ENCODE data around the gene DPEP3. TPM values are rescaled to one million over a fixed set of nuclear protein-coding genes. Genes with fewer than 3 reads are reported as not detected.
A peak's percentile ranks its signal among the peaks of the same experiment; 100 is the strongest.

DPEP3 gene
- total RNA-seq, 2 experiments from 2014 or later: 0.20 TPM; not detected in 1

GRCh38 chr16:67992661-67993206 lies 12.4 kb upstream of the DPEP3 start:
- Mint-ChIP-seq H3K9me3 (peaks cover 3% of the 10 kb centered on the region), H3K27ac (no peak overlapping the region), H3K27me3 (no peaks in the 10 kb centered on the region), H3K36me3 (ENCODE audit: low read depth) (peaks cover 3% of the 10 kb centered on the region), H3K4me1 (peaks cover 44% of the 10 kb centered on the region), H3K4me3 (no peak overlapping the region)
- CTCF ChIA-PET: interaction anchor here (1.3 to 4.7 kb wide), 3 partner anchors 10 to 77 kb away, joined by 3 to 36 read pairs (median 5); no protein-coding TSS in a partner anchor
- POLR2A ChIA-PET: interaction anchor here (1.2 to 1.4 kb wide), 2 partner anchors 10 to 12 kb away, joined by 4 to 5 read pairs; no protein-coding TSS in a partner anchor
- no peak for DNase-seq

GRCh38 chr16:67990018-67990386 lies 9.7 kb upstream of the DPEP3 start:
- DNase-seq: no peak

GRCh38 chr16:67989322-67990017 lies 9.2 kb upstream of the DPEP3 start:
- H3K9me3 Mint-ChIP-seq: no peaks in the 10 kb centered on the region
- no peak for DNase-seq
- peaks cover 31% of the 10 kb centered on the region for H3K4me1 Mint-ChIP-seq
- no peak overlapping the region for H3K4me3 Mint-ChIP-seq
- ChIA-PET POLR2A (interaction anchor here (1.9 kb wide), 1 partner anchor 33 kb away, joined by 8 read pairs; the partner anchor contains the start of genes DDX28 and DUS2), CTCF (interaction anchor here (1.3 kb wide), 1 partner anchor 9 kb away, joined by 4 read pairs; the partner anchor contains the start of gene DPEP2)
- H3K36me3 Mint-ChIP-seq (ENCODE audit: low read depth): no peaks in the 10 kb centered on the region
- H3K27me3 Mint-ChIP-seq: no peaks in the 10 kb centered on the region
- H3K27ac Mint-ChIP-seq: no peak overlapping the region

More at GRCh38 chr16:67990018-67990386, 9.7 kb upstream of the DPEP3 start:
- ChIA-PET CTCF (interaction anchor here (1.1 kb wide), 1 partner anchor 17 kb away, joined by 3 read pairs; no protein-coding TSS in a partner anchor), POLR2A (interaction anchor here (1.5 to 1.9 kb wide), 2 partner anchors 16 to 33 kb away, joined by 3 to 8 read pairs; partner anchors contain the start of genes DDX28 and DUS2)
- Mint-ChIP-seq H3K36me3 (ENCODE audit: low read depth) (no peaks in the 10 kb centered on the region), H3K4me1 (peaks cover 29% of the 10 kb centered on the region), H3K27ac (no peak overlapping the region), H3K27me3 (no peaks in the 10 kb centered on the region), H3K4me3 (no peak overlapping the region), H3K9me3 (no peaks in the 10 kb centered on the region)

DNA sequence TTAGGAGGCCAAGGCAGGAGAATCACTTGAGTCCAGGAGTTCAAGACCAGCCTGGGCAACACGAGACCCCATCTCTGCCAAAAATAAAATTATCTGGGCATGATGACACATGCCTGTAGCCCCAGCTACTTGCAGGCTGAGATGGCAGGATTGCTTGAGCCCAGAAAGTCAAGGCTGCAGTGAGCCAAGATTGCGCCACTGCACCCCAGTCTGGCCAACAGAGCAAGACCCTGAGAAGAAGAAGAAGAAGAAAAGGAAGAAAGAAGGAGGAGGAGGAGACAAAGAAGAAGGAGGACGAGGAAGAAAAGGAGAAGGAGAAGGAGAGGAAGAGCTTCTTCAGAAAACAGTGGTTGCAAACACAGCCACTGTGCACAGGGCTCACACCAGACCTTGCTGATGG lies 8.4 kb upstream of the DPEP3 start:
- H3K27ac Mint-ChIP-seq: no peak overlapping the region
- no peak for DNase-seq
- ChIA-PET CTCF (interaction anchor here (1.1 to 1.3 kb wide), 2 partner anchors 10 to 54 kb away, joined by 3 to 4 read pairs; partner anchors contain the start of gene DPEP2), POLR2A (interaction anchor here (0.8 to 1.9 kb wide), 2 partner anchors 11 to 34 kb away, joined by 3 to 8 read pairs; partner anchors contain the start of genes DDX28, DPEP2 and DUS2)
- H3K36me3 Mint-ChIP-seq (ENCODE audit: low read depth): no peaks in the 10 kb centered on the region
- H3K4me1 Mint-ChIP-seq: peaks cover 34% of the 10 kb centered on the region
- no peaks in the 10 kb centered on the region for H3K27me3 Mint-ChIP-seq
- H3K9me3 Mint-ChIP-seq: no peaks in the 10 kb centered on the region
- no peak overlapping the region for H3K4me3 Mint-ChIP-seq

DNA sequence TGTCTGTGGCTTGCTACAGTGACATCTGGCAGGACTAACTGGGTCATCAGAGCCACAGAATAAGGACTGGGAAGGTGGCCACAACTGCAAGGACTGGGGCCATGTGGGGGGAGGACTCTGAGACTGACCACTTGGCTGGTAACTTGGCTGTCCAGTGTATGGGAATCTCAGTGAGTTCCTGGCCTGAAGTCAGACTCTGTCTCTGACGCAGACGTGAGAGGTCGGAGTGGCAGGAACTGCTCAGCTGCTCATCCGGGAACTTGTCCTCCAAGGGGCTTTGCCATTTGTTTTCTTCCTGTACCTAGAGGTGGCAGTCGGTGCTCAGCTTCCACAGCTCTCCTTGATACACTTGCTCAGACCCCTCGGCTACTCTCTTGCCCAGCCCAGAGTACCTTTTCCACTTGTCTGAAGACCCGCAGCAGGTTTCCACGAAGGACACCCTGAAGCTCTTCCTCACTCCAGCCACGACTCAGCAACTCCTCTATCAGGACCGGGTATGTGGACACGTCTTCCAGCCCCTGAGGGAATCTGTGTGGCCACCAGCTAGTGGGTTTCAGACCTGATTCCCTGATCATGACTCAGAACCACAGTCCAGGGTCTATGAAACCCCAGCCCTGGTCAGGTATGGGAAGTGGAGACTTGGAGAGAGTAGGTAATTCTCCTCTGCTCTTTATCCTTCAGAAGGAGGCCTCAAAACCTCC lies 7.3 kb upstream of the DPEP3 start:
- Mint-ChIP-seq H3K4me1 (peaks cover 35% of the 10 kb centered on the region), H3K27me3 (no peaks in the 10 kb centered on the region), H3K4me3 (no peak overlapping the region), H3K36me3 (ENCODE audit: low read depth) (no peaks in the 10 kb centered on the region), H3K27ac (peak overlapping the region; percentile 0), H3K9me3 (no peaks in the 10 kb centered on the region)
- no peak for DNase-seq
- ChIA-PET CTCF (interaction anchor here (0.6 to 1.1 kb wide), 3 partner anchors 7 to 11 kb away, joined by 3 read pairs; no protein-coding TSS in a partner anchor), POLR2A (interaction anchor here (1.7 to 2.3 kb wide), 2 partner anchors 36 to 51 kb away, joined by 5 to 8 read pairs; partner anchors contain the start of genes DUS2 and PSMB10)

- no peaks in the 10 kb centered on the region for H3K36me3 Mint-ChIP-seq (ENCODE audit: low read depth)
- H3K27me3 Mint-ChIP-seq: no peaks in the 10 kb centered on the region
- H3K27ac Mint-ChIP-seq: no peak overlapping the region
- no peak overlapping the region for H3K4me3 Mint-ChIP-seq
- peaks cover 32% of the 10 kb centered on the region for H3K4me1 Mint-ChIP-seq
- POLR2A ChIA-PET: interaction anchor here (1.7 to 2.3 kb wide), 2 partner anchors 37 to 51 kb away, joined by 5 to 8 read pairs; partner anchors contain the start of genes DUS2 and PSMB10
- DNase-seq: no peak
- H3K9me3 Mint-ChIP-seq: no peaks in the 10 kb centered on the region
- CTCF ChIA-PET: interaction anchor here (0.6 to 1.1 kb wide), 4 partner anchors 8 to 54 kb away, joined by 3 to 5 read pairs (median 3); no protein-coding TSS in a partner anchor
Observed at GRCh38 chr16:67986949-67987348, 6.7 kb upstream of the DPEP3 start.

- Mint-ChIP-seq H3K27me3 (peaks cover 8% of the 10 kb centered on the region), H3K4me3 (no peak overlapping the region), H3K36me3 (ENCODE audit: low read depth) (no peaks in the 10 kb centered on the region), H3K9me3 (no peaks in the 10 kb centered on the region), H3K27ac (no peak overlapping the region), H3K4me1 (peaks cover 25% of the 10 kb centered on the region)
- no peak for DNase-seq
- POLR2A ChIA-PET: interaction anchor here (0.8 to 3.7 kb wide), 5 partner anchors 10 to 46 kb away, joined by 3 to 28 read pairs (median 3); partner anchors contain the start of genes DDX28, DUS2 and PSMB10
- CTCF ChIA-PET: interaction anchor here (1.2 to 1.9 kb wide), 7 partner anchors 10 to 98 kb away, joined by 3 to 7 read pairs (median 5); partner anchors contain the start of gene NRN1L
Observed at GRCh38 chr16:67982011-67982696, 1.9 kb upstream of the DPEP3 start.

- POLR2A ChIA-PET: interaction anchor here (1.2 kb wide), 2 partner anchors 42 to 57 kb away, joined by 3 to 4 read pairs; partner anchors contain the start of gene PSMB10
- Mint-ChIP-seq H3K9me3 (no peaks in the 10 kb centered on the region), H3K36me3 (ENCODE audit: low read depth) (no peaks in the 10 kb centered on the region), H3K4me3 (no peak overlapping the region), H3K27me3 (peaks cover 17% of the 10 kb centered on the region), H3K4me1 (peaks cover under 1% of the 10 kb centered on the region), H3K27ac (no peak overlapping the region)
- no peak for DNase-seq
- CTCF ChIA-PET: interaction anchor here (0.6 to 1.1 kb wide), 2 partner anchors 19 to 92 kb away, joined by 3 to 4 read pairs; no protein-coding TSS in a partner anchor
Observed at GRCh38 chr16:67977469-67978227, 2.7 kb downstream of the DPEP3 start.

GRCh38 chr16:67977005-67977404 lies 3.3 kb downstream of the DPEP3 start:
- Mint-ChIP-seq H3K4me1 (no peaks in the 10 kb centered on the region), H3K27me3 (peaks cover 17% of the 10 kb centered on the region), H3K4me3 (no peak overlapping the region), H3K27ac (no peak overlapping the region), H3K9me3 (no peaks in the 10 kb centered on the region), H3K36me3 (ENCODE audit: low read depth) (no peaks in the 10 kb centered on the region)
- DNase-seq: no peak
- POLR2A ChIA-PET: interaction anchor here (1.2 kb wide), 1 partner anchor 58 kb away, joined by 3 read pairs; no protein-coding TSS in a partner anchor
- CTCF ChIA-PET: interaction anchor here (1.1 kb wide), 1 partner anchor 92 kb away, joined by 3 read pairs; no protein-coding TSS in a partner anchor

- POLR2A ChIA-PET: no interaction called here
- H3K9me3 Mint-ChIP-seq: no peaks in the 10 kb centered on the region
- CTCF ChIA-PET: no interaction called here
- DNase-seq: no peak
- H3K4me3 Mint-ChIP-seq: no peak overlapping the region
- peaks cover 17% of the 10 kb centered on the region for H3K27me3 Mint-ChIP-seq
- H3K4me1 Mint-ChIP-seq: no peaks in the 10 kb centered on the region
- no peak overlapping the region for H3K27ac Mint-ChIP-seq
- no peaks in the 10 kb centered on the region for H3K36me3 Mint-ChIP-seq (ENCODE audit: low read depth)
Observed at GRCh38 chr16:67976205-67976604, 4.1 kb downstream of the DPEP3 start.

- ChIA-PET CTCF (no interaction called here), POLR2A (interaction anchor here (1.3 kb wide), 1 partner anchor 43 kb away, joined by 3 read pairs; the partner anchor contains the start of gene CTRL)
- Mint-ChIP-seq H3K9me3 (no peaks in the 10 kb centered on the region), H3K27ac (no peak overlapping the region), H3K4me3 (no peak overlapping the region), H3K4me1 (no peaks in the 10 kb centered on the region), H3K36me3 (ENCODE audit: low read depth) (no peaks in the 10 kb centered on the region), H3K27me3 (peaks cover 17% of the 10 kb centered on the region)
- no peak for DNase-seq
Observed at GRCh38 chr16:67975321-67976105, 4.8 kb downstream of the DPEP3 start.

Data from activated CD4-positive, alpha-beta memory T cell treated with anti-CD3 and anti-CD28 coated beads, Interleukin-2, amount 10 ng/mL, durations not matched to agents 7 days and 5 days (primary cell).